Stimulated activated CD8-positive, alpha-beta memory T cell treated with anti-CD3 and anti-CD28 coated beads, Interleukin-7, amount 100 ng/mL, for 1 hour (primary cell): ENCODE data around the gene APOBEC3A.
"Not testable (repeated sequence)": the region's sequence is repeated elsewhere in the genome, so short reads cannot be mapped to it uniquely, and the experiment has no call there.

Source experiments
- DNase-seq, 2 donors: peaks; one replicate each; pipeline ENCODE4 v3.0.0-alpha.2; 2020; ENCODE audit warnings: low read depth in 2 of 2

Gene APOBEC3A

DNA sequence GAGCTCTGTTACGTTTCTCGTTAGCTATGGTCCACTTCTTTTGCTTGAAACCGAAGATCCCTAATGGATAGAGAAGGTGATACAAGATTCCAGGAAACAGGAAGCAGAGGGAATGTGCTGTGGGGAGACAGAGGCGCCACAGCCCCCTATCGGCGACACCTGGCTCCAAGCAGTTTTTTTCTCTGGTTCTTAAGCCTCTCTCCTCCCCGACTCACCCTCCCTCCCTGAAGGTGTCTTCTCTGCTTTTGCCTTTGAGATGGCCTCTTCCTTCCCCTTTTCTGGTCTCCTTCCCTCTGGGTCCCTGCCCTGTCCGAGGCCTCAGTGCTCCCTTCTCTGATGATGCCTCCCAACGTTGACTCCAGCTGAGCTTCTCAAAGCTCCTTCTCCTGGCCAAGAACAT, 14.2 kb upstream of the APOBEC3A start:
- no peak for DNase-seq

DNA sequence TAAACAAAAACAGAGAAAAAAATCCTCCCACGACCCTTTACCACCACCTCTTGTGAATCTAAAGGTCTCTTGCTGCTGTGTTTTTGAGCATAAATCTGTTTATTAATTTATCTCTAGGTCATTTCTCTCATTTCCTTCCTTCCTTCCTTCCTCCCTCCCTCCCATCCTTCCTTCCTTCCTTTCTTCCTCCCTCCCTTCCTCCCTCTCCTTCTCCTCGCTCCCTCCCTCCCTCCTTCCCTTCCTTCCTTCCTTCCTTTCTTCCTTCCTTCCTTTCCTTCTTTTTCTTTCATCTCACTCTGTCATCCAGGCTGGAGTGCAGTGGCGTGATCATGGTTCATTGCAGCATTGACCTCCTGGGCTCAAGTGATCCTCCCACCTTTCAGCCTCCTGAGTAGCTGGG, 13.5 kb upstream of the APOBEC3A start:
- no peak for DNase-seq

GRCh38 chr22:38944653-38945052, 12.8 kb upstream of the APOBEC3A start:
- no peak for DNase-seq

- DNase-seq = not testable (repeated sequence)
Observed at GRCh38 chr22:38945706-38946338, 11.6 kb upstream of the APOBEC3A start.

DNA sequence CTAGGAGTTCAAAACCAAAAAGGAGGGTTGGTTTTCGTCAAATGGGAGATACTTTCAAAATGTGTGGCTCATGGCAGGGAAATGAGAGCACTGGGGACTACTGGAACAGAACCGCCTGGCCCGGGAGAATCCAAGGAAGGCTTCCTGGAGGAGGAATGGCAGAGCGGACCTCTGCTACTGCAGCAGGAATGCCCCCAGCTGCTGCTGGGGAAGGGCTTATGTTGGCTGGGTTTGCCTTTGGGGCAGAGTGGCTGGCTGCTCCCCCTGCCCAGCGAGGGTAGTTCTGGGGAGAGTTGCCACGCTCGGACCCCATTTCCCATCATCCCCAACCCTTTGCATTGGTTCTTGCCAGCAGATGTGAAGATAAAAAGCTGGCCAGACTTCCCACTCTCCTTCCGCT, 10.6 kb upstream of the APOBEC3A start:
- no peak for DNase-seq

GRCh38 chr22:38947321-38948140, 9.9 kb upstream of the APOBEC3A start:
- no peak for DNase-seq

GRCh38 chr22:38948181-38948940, 9.0 kb upstream of the APOBEC3A start:
- no peak for DNase-seq

DNA sequence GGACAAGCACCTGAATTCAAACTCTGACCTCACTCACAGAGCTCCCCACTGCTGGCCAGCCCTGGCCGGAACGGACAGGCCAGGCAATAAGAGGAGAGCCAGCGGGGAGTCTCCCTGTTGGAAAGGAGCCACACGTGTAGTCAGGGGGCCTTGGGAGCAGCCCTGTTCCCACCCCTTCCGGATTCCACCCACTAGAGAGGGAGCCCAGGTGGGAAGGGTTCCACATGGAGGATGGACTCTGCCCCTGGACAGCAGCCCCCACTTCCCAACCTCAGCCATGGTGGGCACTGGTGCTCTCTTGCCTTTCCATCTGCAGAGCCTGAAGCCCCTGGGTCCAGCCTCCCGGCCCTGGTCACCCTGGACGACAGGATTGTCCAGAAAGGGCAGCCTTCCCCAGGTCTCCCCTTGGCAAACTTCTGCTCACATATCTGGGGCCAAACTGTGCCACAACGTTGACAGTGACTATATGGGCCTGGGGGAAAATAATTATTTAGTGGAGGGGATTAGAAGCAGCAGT, 7.5 kb upstream of the APOBEC3A start:
- DNase-seq = no peak

- DNase-seq = no peak
Observed at GRCh38 chr22:38950527-38951295, 6.7 kb upstream of the APOBEC3A start.

GRCh38 chr22:38951734-38952133, 5.7 kb upstream of the APOBEC3A start:
- no peak for DNase-seq

DNA sequence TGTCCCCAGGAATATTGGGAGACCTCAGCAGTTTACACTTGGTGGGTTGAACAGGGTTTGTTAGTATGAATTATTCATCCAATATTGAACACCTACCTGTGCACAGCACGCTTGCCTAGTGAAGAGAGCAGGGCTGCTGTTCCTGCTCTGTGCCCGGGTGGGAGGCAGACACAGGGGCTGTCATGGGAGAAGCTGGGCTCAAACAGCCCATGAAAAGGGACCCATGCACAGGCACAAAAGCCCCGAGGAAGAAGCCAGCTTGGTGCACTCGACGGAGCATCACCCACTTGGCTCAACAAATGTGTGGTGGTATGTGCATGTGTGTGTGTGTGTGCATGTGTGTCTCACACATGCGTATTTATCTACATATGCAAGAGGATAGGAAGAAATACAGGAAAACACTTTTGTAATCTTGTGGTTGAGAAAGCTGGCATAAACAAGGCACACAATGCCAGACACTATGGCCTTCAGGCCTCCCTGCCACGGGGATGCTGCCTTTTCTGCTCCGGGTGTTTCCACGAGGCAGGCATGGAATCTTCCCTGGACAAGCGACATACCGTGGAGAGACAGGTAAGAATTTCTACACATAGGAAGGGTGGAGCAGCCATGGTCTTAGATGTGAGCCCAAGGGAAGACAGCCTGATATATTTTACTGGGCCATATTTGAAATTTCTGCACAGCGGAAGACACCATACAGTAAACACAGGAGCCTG, 5.0 kb upstream of the APOBEC3A start:
- no peak for DNase-seq

GRCh38 chr22:38953091-38953490, 4.3 kb upstream of the APOBEC3A start:
- no peak for DNase-seq

DNA sequence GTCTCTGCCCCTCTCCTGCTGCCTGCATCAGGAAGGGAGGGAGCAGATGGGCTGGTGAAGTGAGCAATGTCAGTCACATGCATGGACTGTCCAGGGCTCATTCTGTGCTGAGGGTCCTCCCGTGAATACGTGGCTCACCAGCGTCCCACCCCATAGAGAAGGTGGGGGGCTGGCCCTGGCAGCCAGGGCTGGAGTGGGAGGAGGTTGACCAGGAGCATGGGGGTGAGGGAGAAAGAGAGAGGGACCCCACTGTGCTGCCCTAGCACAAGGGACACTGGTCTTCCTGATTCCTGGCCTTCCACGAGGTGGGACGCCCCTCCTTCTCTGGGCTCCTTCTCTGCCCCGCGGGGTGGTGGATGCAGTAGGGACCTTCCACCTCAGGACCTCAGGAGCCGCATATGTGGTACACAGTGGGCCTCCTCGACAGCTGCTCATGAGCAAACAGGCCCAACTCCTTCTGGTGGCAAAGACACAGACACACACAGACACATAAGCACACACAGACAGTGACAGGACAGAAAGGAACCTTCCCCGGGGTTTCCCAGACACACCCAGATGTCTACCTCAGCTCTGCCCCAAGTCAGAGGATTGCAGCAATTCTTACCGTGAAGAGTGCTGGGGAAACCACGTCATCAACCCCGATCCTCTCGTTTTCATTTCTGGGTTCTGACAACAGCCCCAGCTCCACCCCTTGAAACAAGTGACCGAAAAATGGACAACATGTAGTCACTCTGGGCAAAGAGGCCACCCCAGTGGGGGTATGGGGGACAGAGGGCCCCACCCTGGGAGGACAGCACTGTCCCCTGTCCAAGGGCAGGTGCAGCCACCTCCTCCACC, 3.6 kb upstream of the APOBEC3A start:
- DNase-seq = no peak

DNA sequence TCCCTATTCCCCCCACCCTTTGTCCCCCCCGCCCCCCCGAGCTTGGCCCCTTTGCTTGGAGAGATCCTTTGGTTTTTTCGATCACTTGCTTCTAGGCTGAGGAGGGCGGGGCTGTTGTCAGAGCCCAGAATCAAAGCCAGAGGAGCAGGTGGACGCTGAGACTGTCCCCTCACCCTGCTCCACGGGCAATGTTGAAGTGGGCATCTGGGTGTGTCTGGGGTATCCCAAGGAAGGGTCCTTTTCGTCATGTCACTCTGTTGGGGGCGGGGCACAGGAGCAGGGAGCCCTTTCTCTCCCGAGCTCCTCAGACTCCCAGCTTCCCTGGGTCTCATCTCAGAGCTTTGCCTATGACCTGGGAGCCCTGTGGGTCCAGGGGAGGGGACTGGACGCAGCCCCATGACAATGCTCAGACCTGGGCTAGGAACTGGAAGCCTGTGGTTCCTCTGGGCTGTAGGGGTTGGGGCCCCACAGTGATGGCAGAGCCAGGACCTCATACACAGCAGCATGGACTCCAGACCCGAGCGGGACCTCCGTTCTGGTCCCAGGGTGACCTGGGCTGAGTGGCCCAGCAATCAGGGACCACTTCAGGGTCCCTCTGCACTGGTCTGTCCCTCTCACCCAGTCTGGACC, 2.9 kb upstream of the APOBEC3A start:
- DNase-seq = no peak

- DNase-seq = no peak
Observed at GRCh38 chr22:38955250-38955905, 2.0 kb upstream of the APOBEC3A start.

DNA sequence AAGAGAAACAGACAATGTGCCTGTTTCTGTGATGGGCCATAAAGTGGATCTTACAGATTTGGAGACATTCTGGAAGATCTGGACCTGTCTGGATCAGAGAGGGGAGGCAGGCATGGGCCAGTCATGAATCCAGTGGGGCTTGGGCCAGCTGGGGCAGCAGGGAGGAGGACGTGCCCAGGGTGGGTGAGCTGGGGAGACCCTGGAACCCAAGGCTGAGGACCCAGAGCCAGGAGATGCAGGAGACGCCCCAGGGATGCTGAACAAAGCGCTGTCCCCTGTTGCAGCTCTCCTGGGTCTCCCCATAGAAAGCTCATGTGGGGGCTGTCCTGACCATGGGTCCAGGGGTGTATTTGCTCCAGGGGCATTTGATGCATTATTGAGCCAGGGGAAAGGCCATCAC, 1.5 kb upstream of the APOBEC3A start:
- no peak for DNase-seq

- no peak for DNase-seq
Observed at GRCh38 chr22:38956551-38956950, 858 bp upstream of the APOBEC3A start.

GRCh38 chr22:38957808-38958650, 620 bp downstream of the APOBEC3A start:
- no peak for DNase-seq
